HG03064 (cell line): ENCODE measurements around the gene TENM4.

ENCODE experiments used
- ATAC-seq: cut with Tn5 transposase; IDR thresholded peaks from one replicate; pipeline ENCODE4 v1.9.1; 2021; ENCODE audit warnings: low read depth; ENCODE audit not compliant: unreplicated experiment

Gene TENM4

DNA sequence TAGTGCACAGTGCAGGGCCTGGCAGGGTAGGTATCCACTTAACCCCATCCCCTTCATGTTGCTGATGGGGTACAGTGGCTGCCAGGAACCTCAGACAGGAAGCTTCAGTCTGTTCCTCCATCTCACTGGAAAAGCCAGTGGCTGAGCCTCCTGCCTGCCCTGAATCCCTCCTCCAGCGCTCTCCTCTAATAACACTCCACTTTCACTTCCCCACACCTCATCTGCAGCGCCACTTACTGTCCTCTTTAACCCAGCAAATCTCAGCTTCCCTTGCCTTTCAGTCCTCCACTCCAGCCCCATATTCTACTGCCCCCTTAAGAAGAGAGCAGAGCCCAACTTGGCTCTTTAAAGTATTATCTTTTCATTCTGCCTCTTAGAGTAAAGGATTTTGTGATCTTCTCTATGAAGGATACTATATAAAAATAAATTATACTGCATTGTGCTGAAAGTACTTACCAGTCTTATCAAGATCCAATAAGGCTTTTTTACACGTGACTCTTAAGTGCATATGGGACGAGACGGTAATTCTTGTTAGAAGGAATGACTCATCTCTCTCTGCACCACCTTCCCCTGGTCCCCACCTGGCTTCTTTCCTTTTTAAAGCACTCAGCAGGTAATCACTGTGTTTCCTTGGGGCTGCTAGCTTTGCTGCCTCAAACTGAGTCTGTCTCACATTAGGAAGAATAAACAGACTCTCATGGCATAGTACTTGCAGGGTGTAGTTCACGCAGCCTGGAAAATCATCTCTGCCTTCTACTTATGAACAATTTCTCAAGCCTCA lies 628.1 kb downstream of the TENM4 start:
- no peak for ATAC-seq

DNA sequence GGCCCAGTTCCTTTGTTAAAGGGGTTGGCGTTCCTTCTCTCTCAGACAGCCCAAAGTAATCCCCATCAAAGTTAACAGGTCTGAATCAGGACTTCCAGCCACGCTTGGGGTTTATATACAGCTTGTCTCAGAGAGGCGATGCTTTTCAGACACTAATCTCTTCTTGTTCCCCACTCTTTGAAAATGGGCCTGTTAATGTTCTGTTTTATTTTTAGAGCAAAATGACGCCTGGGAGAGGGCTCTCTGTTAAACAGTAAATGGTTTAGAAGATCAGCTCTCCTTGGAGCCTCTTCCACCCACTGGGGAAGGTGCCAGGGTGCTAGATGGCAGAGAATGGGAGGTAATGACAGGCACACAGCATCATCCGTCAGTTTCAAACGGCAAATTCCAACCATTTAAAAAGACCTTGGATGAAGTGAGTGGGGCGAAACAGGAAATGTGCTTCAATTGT lies 630.2 kb downstream of the TENM4 start:
- no peak for ATAC-seq

DNA sequence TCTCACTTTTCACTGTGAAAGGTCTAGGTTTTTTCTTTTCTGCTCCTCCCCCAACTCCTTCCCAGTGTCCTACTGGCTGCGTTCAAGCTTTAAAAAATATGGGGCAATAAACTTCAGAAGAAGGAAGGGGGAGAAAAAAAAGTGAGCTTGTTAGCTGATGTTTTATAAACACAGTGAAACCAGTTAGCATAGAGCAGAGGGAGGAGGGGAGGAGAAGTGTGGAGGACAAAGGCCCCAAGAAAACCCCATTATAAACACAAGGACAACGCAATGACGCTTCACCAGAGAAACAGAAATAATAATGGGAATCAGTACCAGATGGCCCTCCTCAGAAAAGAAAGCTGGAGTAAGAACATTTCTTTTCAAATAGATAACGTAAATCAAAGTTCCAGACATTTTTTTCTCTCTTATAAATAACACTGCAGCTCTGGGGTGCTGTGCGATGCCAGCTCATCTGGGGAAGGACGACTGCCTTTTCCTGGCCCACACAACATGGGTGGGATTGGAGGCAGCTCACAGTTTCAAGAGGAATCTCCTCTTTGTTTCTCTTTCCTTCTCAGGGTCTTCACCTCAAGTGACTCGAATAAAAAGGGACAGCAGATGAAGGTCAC lies 630.8 kb downstream of the TENM4 start:
- ATAC-seq = no peak

DNA sequence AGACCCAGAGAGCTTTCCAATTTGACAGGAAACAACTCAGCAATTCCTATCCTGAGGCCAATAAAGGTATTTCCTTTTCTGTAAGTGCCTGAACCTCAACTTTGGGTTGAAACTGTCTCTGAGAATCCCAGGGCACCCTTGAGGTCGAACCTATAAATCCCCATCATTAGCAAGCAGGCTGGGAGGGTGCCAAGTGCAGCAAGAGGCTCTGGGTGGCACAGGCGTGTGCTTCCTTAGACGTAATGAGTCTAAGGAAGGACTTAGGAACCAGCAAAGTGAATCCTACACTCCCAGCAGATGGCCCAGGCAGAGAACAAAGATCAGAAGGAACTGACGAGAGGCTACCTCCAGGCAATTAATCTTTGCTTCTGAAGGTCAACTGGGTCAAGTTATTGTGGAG lies 631.9 kb downstream of the TENM4 start:
- ATAC-seq = no peak

DNA sequence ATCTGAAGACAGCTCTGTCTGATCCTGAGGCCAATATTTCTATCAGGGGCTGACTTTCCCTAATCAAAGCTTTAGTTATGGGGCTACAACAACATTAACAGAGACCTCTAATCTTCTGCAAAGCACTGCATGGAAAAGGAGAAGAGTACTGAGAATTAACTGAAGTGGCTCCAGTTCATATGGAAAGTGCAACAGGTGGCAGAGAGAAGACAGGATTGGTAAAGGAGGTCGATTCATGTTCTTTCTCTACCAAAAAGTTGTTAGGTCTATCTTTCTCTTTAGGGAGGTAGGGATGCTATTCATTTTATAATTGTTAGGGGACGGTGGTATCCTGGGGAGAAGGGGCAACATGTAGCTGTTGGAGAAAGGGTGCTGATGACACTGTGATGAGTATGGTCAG lies 633.5 kb downstream of the TENM4 start:
- no peak for ATAC-seq

DNA sequence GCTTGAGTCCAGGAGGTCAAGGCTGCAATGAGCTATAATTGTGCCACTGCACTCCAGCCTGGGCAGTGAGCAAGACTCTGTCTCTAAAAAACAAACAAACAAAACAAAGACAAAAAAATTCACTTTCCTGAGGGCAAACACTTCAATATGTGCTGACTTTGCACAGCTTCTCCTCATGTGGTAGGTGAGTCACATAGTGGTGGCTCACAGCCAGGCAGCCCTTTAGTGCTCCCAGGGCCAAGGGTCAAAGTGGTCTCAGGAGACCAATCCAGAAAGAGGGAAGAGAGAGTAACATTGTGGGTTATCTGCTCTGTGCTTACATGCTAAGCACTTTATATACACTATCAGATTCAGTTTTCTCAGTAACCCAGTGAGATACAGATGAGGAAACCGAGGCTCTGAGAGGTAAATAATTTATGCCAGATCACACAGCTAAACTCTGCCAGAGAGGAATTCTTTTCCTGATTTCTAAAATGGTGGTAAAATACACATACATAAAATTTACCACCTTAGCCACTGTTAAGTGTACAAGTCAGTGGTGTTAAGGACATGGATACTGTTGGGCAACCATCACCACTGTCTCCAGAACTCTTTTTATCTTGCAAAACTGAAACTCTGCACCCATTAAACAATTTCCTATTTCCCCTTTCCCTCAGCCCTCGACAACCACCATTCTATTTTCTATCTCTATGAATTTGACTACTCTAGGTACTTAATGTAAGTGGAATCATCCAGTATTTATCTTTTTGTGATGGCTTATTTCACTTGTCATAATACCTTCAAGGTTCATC lies 634.4 kb downstream of the TENM4 start:
- no peak for ATAC-seq

DNA sequence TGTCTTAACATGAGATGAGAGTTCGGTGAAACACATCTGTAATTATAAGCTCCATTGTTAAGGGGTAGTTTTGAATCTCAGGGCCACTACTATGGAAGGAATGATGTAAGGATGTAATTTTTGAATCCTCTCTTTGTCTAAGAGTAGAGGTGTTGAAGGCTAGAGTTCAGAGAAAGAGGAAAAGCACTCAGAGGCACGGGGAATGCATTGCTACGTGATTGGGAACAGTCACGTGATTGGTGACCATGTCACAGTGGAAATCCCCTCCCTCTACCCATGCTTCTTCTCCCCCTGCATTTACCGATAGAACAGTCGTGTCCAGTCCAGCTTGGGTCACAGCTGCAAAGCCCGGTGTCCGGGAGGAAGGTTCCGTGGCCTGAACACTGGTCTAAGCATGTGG lies 635.8 kb downstream of the TENM4 start:
- ATAC-seq = no peak

DNA sequence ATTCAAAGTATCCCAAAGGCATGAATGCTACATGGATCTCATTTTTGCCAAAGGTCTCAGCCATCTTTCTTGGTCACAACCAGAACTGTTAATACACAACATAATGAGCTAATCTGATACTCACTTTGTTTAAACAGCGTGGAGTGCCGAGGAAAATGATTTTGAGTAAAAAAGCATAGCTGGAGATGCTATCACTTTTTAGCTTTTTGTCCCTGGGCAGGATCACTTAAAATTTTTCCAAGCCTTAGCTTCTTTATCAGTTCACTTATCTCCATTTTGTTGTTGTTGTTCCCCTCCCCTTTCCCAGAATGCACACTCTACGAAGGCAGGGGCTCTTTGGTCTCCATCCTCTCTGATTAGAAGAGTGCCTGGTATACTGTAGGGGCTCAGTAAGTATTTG lies 636.8 kb downstream of the TENM4 start:
- ATAC-seq = no peak

DNA sequence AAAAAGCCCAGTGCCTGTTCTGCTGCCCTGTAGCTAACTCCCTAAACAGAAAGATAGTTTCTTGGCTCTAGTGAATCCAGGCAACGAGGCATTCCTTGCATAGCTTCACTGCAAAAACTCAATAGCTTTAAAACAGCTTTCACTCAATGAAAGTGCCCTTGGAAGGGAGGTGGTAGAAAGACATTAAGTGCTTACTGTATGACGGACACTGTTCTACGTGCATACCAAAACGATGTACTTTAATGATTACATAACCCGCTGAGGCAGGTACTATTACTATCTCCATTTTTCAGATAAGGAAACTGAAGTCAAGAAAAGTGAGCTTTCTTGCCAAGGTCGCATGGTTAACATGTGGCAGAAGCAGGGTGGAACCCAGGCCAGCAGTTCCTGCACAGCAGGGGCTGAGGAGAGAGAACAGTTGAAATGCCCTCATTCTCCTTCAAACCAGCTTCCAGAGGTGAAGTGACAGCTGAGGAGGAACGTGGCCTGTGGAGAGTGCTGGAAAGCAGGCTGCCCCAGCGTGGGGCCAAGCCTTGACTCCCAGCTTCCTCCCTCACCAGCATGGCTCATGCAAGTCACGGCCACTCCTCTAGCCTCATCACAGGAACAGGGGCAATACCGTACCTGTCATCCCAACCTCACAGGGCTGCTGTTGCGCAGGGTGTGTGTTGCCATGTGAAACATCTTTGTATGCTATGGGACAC lies 638.6 kb downstream of the TENM4 start:
- no peak for ATAC-seq

DNA sequence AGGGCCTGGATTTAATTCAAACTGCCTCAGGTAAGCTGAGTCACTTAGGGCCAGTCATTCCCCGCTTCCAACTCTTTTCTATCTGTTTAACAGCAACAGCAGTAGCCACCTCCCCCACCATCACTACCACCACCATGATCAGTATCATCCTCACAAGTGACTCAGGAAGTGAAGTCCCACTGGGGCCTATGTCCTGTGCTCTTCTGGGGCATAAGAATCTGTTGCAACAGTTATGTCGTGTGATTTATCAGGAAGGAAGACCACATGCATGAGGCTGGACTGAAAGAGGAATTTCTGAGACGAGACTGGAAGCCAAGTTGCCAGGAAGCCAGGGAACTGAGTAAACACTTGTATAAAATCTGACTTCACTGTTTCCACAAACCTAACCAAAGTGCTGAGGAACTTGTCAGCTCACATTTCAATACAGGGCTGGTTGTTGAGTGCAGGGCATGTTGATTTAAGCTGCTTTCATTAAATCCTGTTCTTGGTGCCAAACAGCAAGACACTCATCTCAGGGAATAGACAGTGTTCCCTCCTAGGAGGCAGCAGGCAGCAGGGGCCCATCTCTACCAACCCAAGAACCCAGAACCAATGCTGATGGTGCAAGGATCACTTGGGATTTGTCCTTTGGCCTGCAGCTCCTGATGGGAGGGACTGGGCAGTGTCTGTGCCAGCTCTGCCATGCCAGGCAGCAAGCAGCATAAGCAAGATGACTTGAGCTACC lies 639.5 kb downstream of the TENM4 start:
- ATAC-seq = no peak

DNA sequence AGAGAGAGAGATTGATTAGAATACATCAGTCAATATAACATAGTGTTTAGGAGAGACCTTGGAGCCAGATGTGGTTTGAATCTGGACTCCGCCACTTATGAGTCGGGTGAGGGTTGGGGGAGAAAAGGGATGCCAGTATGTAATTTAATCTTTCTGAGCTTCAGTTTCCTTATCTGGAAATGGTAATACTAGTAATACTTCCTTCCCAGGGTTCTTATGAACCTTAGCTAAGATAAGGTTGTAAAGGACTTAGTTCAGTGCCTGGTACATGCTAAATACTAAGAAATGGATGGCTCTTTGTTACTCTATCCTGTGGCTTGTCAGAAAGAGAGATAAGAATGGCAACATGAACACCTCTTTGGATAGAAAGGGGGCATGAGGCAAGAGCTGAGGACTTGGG lies 640.1 kb downstream of the TENM4 start:
- ATAC-seq = no peak

DNA sequence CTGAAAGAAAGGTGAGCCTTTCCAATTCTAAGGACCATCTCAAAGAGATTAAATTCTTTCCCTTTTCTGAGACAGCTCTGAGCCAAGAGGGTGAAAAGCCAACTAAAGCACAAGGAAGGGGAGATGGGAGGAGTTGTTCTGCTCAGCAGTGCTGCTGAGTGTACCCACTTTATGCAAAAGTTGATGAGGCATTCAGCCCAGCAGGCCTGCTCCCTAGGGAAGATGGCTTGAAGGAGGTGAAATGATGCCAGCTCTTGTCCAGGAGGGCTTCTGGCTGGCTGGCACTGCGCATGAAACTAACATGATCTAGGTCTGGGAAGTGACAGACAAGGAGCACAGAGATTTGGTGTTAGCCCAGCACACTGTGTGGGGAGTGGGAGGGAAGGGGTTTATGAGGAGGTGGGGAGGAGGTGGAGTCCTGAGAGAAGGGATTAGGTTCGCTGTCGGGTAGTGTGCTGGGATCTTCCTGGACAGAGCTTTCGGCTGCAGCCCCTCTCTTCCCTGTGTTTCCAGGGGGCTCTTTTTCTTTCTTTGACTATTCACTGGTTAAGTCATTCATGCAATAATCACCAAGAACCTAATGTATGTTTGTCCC lies 640.6 kb downstream of the TENM4 start:
- ATAC-seq = no peak

DNA sequence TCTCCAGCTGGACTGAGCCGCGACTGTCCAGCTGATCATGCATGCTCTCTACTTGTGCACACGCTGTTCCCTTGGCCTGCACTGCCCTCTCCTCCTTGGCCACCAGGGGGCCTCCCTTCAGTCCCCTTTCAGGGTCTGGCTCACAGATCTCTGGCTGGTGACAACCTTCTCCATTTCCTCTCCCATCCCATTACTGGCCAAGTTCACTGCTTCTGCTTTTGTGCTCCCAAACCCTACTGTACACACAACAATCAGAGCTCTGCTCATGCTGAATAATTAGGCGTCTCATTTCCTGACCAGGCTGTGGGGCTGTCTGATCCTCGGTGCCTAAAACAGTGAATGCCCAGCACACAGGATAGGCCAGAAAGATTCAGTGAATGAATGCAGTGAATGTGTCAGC lies 642.2 kb downstream of the TENM4 start:
- no peak for ATAC-seq

DNA sequence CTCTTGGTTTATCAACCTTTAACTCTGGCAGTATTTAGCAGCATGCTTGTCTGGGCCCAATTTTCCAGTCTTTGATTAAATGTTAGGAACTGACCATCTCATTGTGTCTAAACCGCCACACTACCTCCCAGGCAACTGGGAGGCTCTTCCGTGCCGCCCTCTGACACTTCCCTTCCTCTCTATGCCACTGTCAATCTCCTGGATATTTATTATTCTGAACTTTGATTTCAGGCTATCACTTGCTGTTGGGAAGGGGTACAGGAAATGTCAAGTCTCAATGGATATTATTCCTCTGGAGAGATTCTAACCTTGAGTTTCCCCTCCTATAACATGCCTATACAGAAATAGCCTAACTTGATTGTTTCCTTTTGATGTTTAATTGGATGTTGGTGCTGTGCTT lies 643.3 kb downstream of the TENM4 start:
- ATAC-seq = no peak

DNA sequence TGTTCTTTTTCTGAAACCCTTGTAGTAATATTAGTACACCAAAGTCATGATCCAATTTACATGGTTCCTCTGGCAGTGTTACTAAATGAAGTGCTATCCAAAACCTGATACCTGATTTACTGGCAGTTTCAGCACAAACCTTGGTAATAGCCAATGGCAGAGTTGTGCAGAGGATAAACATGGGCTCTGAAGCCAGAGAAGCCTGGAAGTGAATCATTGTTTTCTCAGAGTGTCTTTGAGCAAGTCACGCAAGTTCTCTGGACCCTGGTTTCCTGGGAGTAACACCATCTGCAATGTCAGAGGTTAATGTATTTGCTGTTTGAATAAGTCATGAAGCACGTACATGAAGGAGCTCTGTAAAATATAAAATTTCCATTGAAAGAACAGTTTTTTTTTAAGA lies 643.9 kb downstream of the TENM4 start:
- ATAC-seq = no peak

DNA sequence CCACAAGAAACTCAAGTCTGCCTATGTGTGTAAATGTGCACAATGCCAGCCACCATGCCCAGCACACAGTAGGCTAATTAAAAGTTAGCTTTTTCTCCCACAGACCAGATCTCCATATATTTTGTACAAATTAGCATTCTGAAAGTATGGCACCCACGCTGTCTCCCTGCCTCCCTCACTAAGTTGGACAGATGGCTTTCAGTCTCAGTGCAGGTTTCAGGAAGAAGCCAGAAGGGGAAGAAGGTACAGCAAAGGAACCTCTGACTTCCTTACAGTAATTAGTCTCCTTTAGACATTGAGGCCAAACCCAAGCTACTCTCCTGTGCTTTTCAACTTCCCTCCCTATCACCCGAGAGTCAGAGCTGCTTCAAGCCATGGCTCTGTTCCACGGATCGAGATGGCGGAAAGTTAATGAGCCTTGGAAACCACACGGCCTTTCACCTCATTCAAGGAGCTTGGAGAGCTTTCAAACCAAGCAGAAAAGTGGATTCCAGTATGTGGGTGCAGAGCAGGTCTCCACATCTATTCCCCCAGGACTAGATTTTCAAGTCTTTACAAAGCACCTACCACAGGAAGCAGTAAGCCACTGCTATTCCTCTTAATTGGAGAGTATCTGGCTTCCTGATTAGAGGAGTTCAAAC lies 645.1 kb downstream of the TENM4 start:
- ATAC-seq = no peak

DNA sequence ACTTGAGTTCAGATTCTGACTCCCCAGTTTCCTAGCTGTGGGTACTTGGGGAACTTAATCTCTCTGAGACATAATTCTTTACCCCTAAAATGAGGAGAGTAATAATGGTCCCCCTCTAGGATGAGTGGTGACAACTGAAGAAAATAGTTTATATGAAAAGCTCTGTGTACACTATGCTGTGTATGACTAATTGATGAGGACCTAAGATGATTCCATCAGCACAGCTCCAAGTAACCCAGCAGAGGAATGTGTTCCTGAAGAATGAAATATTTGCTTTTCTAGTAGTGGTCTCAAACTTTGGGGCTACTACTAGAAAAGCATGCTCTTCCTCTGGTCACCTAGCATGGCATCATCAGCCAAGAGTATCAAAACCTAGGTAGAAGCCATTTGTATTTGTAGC lies 648.9 kb downstream of the TENM4 start:
- ATAC-seq = no peak

DNA sequence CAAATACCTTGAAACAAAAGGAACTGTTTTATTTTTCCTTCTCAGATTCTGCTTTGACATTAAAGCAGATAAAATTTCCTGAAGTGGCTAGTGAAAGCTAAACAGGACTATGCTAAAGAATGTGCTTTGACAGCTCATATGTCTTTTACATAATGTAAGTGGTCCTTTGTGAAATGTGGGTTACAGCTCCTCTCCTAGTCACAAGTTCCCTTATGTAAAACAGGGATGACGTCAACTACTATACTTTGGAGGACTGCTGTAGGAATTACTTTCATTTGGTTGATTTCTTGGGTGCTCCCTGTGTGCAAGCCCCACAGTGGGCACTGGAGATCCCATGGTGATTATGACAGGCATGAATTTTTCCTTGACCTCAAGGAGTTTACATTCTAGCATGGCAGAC lies 649.6 kb downstream of the TENM4 start:
- no peak for ATAC-seq

DNA sequence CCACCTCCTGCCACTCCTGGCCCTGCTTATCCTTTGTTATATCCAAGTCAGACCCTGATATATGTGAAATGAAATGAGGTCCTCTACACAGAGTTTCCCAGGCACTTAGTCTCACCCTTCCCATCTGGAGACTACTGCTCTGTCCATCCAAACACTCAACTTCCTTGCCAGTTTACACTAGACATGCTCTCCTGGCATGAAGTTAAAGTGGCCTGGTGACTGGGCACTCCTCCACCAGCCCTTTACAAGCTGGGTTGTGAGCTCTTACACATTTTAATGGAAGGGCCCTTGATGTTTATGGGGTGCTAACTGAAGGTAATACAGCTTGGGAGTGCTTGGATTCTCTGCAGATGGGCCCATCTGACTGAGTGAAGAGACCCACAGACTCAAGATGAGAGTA lies 650.0 kb downstream of the TENM4 start:
- ATAC-seq = no peak

DNA sequence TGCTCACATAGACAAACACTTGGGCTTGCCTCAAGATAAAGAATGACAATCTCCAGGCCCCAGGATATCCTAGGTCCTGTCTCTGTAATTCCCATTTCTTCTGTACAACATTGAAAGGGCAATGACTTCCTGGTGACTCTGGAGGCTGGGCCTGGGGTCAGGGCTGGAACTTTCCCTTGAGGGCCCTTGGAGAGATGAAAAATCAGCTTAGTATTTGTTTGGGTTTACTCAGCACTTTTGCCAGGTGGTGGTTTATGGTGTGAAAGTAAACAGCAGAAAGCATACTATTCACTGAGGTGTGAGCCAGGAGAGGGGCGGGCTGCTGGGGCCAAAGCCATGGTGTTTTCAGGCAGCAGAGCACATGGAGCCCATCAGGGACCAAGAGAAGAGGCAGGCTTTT lies 651.5 kb downstream of the TENM4 start:
- no peak for ATAC-seq
